ENCODE results near the gene TIGD1. TPM values are rescaled to one million over a fixed set of nuclear protein-coding genes. Genes with fewer than 3 reads are reported as not detected.

TIGD1 gene
- polyA plus RNA-seq, 1 of the 3 experiments (the other 2 are of a cell fraction), result 4.6 TPM

GRCh38 chr2:232588031-232588430, 37.7 kb upstream of the TIGD1 start:
- H4K20me1 ChIP-seq (ENCODE audit: insufficient read depth), result no peaks in the 10 kb centered on the region
- peaks cover under 1 to 10% of the 10 kb centered on the region in 2 experiments; a peak in 1 of 4 replicates for H3K4me1 ChIP-seq (ENCODE audit: control insufficient read depth in 1 of 2, insufficient read depth in 2 of 2, low read depth in 1 of 2, low read length in 1 of 2)
- H3K4me3 ChIP-seq (ENCODE audit: low read depth in 2 of 2, low read length in 1 of 2), result no peak overlapping the region
- peaks cover 0 to 6% of the 10 kb centered on the region in 2 experiments for H3K36me3 ChIP-seq (replicated peaks in 1 of 2; ENCODE audit: control insufficient read depth in 1 of 2, insufficient read depth in 2 of 2, low read length in 1 of 2)
- no peak overlapping the region for H3K9ac ChIP-seq
- WGBS (ENCODE audit: low lambda C conversion rate), result 88% methylated on average over 7 of the region's 8 CpGs
- H3K27ac ChIP-seq (ENCODE audit: low read depth in 2 of 2, low read length in 1 of 2), result no peak overlapping the region
- H3K79me2 ChIP-seq (ENCODE audit: insufficient read depth), result no peaks in the 10 kb centered on the region
- H3K27me3 ChIP-seq (ENCODE audit: insufficient read depth), result no peaks in the 10 kb centered on the region
- H3F3A ChIP-seq (replicated peaks; ENCODE audit: insufficient read depth), result peaks cover 4% of the 10 kb centered on the region
- TF ChIP-seq SIN3A (IDR thresholded peaks at IDR 0.05; ENCODE audit: borderline replicate concordance, low read depth, low read length) (no peak), ELF1 (IDR thresholded peaks at IDR 0.05) (no peak), RFX5 (IDR thresholded peaks at IDR 0.05; ENCODE audit: low read length) (no peak), TAF1 (IDR thresholded peaks at IDR 0.05; ENCODE audit: borderline replicate concordance, low read depth, low read length) (no peak), RAD21 (IDR thresholded peaks at IDR 0.05; ENCODE audit: low read length) (no peak), YY1 (IDR thresholded peaks at IDR 0.05; ENCODE audit: low read depth) (no peak), FOSL2 (IDR thresholded peaks at IDR 0.05; ENCODE audit: borderline replicate concordance, low read depth) (no peak), REST (IDR thresholded peaks at IDR 0.05; ENCODE audit: low read depth, low read length) (no peak), USF1 (IDR thresholded peaks at IDR 0.05; ENCODE audit: borderline replicate concordance, low read depth) (no peak), FOXM1 (IDR thresholded peaks at IDR 0.05; ENCODE audit: low read depth) (no peak), EP300 (IDR thresholded peaks at IDR 0.05; ENCODE audit: borderline replicate concordance in 1 of 2, low read depth in 1 of 2, low read length in 1 of 2) (no peak), MAX (IDR thresholded peaks at IDR 0.05; ENCODE audit: low read depth) (no peak), NFIC (IDR thresholded peaks at IDR 0.05; ENCODE audit: borderline replicate concordance) (no peak), RXRA (IDR thresholded peaks at IDR 0.05; ENCODE audit: borderline replicate concordance, low read depth) (no peak), MEF2A (IDR thresholded peaks at IDR 0.05; ENCODE audit: borderline replicate concordance, low read depth) (no peak), NRF1 (IDR thresholded peaks at IDR 0.05; ENCODE audit: low read depth, low read length) (no peak), GATA2 (CRISPR knock-in tag; IDR thresholded peaks at IDR 0.05) (no peak)
- TF ChIP-seq, protein P1, sequence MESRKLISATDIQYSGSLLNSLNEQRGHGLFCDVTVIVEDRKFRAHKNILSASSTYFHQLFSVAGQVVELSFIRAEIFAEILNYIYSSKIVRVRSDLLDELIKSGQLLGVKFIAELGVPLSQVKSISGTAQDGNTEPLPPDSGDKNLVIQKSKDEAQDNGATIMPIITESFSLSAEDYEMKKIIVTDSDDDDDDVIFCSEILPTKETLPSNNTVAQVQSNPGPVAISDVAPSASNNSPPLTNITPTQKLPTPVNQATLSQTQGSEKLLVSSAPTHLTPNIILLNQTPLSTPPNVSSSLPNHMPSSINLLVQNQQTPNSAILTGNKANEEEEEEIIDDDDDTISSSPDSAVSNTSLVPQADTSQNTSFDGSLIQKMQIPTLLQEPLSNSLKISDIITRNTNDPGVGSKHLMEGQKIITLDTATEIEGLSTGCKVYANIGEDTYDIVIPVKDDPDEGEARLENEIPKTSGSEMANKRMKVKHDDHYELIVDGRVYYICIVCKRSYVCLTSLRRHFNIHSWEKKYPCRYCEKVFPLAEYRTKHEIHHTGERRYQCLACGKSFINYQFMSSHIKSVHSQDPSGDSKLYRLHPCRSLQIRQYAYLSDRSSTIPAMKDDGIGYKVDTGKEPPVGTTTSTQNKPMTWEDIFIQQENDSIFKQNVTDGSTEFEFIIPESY (IDR thresholded peaks at IDR 0.05; ENCODE audit: borderline replicate concordance, low read depth), result no peak
- TF ChIP-seq, protein P2, sequence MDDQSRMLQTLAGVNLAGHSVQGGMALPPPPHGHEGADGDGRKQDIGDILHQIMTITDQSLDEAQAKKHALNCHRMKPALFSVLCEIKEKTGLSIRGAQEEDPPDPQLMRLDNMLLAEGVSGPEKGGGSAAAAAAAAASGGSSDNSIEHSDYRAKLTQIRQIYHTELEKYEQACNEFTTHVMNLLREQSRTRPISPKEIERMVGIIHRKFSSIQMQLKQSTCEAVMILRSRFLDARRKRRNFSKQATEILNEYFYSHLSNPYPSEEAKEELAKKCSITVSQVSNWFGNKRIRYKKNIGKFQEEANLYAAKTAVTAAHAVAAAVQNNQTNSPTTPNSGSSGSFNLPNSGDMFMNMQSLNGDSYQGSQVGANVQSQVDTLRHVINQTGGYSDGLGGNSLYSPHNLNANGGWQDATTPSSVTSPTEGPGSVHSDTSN (IDR thresholded peaks at IDR 0.05), result no peak
- DNase-seq, result no peak
- CTCF ChIA-PET, result no interaction called here
- H2AFZ ChIP-seq (ENCODE audit: low read depth), result no peak overlapping the region
- H3K4me2 ChIP-seq, result no peak overlapping the region
- H3K9me2 ChIP-seq, result no peaks in the 10 kb centered on the region
- POLR2A ChIA-PET, result no interaction called here
- no peaks in the 10 kb centered on the region for H3K9me3 ChIP-seq
